Measurements from ENCODE around the gene ANKS1B.

DNA sequence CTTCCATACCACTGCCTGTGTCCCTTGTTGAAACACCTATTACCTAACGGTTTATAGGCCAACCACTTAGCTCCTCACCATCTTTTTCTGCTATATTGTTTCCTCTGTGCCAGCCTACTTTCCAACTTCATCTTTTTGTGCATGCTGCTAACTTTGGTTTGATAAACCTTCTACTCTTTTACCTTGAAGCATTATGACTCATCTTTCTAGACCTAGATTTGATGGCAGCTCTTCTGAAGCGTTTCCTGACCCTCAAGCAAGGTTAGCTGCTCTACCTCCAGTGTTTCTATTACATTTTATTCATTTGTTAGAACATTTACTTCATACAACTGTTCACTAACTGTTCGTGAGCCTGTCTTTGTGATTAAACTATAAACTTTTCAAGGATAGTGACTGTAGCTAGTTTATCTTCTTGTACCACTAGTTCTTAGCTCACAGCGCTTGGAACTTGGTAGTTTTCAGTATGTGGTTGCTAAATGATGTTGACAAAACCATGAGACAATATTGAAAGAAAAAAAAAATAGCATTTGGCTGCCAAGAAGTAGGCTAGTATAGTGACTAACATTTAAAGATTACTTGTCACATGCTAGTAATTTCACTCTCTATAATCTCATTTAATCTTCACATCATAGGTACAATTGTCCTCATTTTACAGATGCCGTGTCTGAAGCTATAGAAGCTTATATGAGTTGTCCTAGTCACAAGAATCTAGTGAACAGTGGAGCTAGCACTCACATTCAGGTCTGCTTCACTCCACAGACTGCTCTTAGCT lies 1260.2 kb downstream of the ANKS1B start:
- TF ChIP-seq, protein P1, sequence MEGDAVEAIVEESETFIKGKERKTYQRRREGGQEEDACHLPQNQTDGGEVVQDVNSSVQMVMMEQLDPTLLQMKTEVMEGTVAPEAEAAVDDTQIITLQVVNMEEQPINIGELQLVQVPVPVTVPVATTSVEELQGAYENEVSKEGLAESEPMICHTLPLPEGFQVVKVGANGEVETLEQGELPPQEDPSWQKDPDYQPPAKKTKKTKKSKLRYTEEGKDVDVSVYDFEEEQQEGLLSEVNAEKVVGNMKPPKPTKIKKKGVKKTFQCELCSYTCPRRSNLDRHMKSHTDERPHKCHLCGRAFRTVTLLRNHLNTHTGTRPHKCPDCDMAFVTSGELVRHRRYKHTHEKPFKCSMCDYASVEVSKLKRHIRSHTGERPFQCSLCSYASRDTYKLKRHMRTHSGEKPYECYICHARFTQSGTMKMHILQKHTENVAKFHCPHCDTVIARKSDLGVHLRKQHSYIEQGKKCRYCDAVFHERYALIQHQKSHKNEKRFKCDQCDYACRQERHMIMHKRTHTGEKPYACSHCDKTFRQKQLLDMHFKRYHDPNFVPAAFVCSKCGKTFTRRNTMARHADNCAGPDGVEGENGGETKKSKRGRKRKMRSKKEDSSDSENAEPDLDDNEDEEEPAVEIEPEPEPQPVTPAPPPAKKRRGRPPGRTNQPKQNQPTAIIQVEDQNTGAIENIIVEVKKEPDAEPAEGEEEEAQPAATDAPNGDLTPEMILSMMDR (IDR thresholded peaks at IDR 0.05): no peak
- TF ChIP-seq POLR2AphosphoS5 (IDR thresholded peaks at IDR 0.05): no peak
- TF ChIP-seq POLR2A (IDR thresholded peaks at IDR 0.05): no peak

All from suprapubic skin (tissue), 4 donors.